Mesenchymal stem cell (in vitro differentiated cells and primary cell): ENCODE measurements around the gene OLFML2B.
A peak's percentile ranks its signal among the peaks of the same experiment; 100 is the strongest.

Experiments used
- DNase-seq: peaks from one replicate; pipeline ENCODE4 v3.0.0-alpha.2; 2013
- H2AFZ ChIP-seq: one replicate; pipeline ENCODE4 v1.6.1; 2013; ENCODE audit warnings: low read depth, mild to moderate bottlenecking, control low read depth, inconsistent platforms, low read length, moderate library complexity
- H2AK5ac ChIP-seq: 2 replicates; pipeline ENCODE4 v1.6.1; 2013; ENCODE audit warnings: low read length, moderate library complexity, mild to moderate bottlenecking, inconsistent platforms; ENCODE audit not compliant: severe bottlenecking
- H2BK120ac ChIP-seq: one replicate; pipeline ENCODE4 v1.6.1; 2013; ENCODE audit warnings: low read depth, mild to moderate bottlenecking, inconsistent platforms, low read length, moderate library complexity
- H2BK12ac ChIP-seq, 2 experiments: one replicate each; pipeline ENCODE4 v1.6.1; 2013; ENCODE audit warnings: inconsistent platforms in 2 of 2, low read length in 2 of 2, mild to moderate bottlenecking in 2 of 2, moderate library complexity in 2 of 2, control low read depth in 1 of 2
- H2BK15ac ChIP-seq: one replicate; pipeline ENCODE4 v1.6.1; 2013; ENCODE audit warnings: mild to moderate bottlenecking, low read depth, inconsistent platforms; ENCODE audit not compliant: poor library complexity, severe bottlenecking
- H2BK5ac ChIP-seq: 2 replicates; pipeline ENCODE4 v1.6.1; 2013; ENCODE audit warnings: low read depth, mild to moderate bottlenecking, low read length, control low read depth, inconsistent platforms; ENCODE audit not compliant: poor library complexity, severe bottlenecking
- H3K14ac ChIP-seq, 2 experiments: one replicate each; pipeline ENCODE4 v1.6.1; 2013; ENCODE audit warnings: inconsistent platforms in 2 of 2, low read length in 2 of 2, control low read depth in 1 of 2, mild to moderate bottlenecking in 1 of 2, moderate library complexity in 1 of 2
- H3K18ac ChIP-seq, 2 experiments: one replicate each; pipeline ENCODE4 v1.6.1; 2013; ENCODE audit warnings: inconsistent platforms in 2 of 2, low read length in 2 of 2, control low read depth in 1 of 2, low read depth in 1 of 2, mild to moderate bottlenecking in 1 of 2
- H3K23ac ChIP-seq, 2 experiments: one replicate each; pipeline ENCODE4 v1.6.1; 2013; ENCODE audit warnings: inconsistent platforms in 2 of 2, low read length in 2 of 2, mild to moderate bottlenecking in 2 of 2, moderate library complexity in 2 of 2, control low read depth in 1 of 2
- H3K27ac ChIP-seq: 2 replicates; pipeline ENCODE4 v1.5.1; 2013; ENCODE audit warnings: mild to moderate bottlenecking, moderate library complexity, low read length, control low read depth, inconsistent platforms; ENCODE audit not compliant: poor library complexity, severe bottlenecking
- H3K27me3 ChIP-seq, 2 experiments: 2 replicates each; pipeline versions ENCODE4 v1.6.1 to v1.7.0; 2013; ENCODE audit warnings: low read length in 2 of 2, mild to moderate bottlenecking in 2 of 2, moderate library complexity in 2 of 2, control low read depth in 1 of 2, inconsistent platforms in 1 of 2; ENCODE audit not compliant: control insufficient read depth in 1 of 2, insufficient read depth in 1 of 2
- H3K36me3 ChIP-seq, 2 experiments: 2 replicates each; pipeline versions ENCODE4 v1.6.1 to v1.7.0; 2013; ENCODE audit warnings: low read length in 2 of 2, control low read depth in 1 of 2, inconsistent platforms in 1 of 2, low read depth in 1 of 2, mild to moderate bottlenecking in 1 of 2; ENCODE audit not compliant: insufficient read depth in 2 of 2, control insufficient read depth in 1 of 2
- H3K4ac ChIP-seq, 2 experiments: one replicate each; pipeline ENCODE4 v1.6.1; 2013; ENCODE audit warnings: inconsistent platforms in 2 of 2, low read length in 2 of 2, mild to moderate bottlenecking in 2 of 2, moderate library complexity in 2 of 2, control low read depth in 1 of 2, low read depth in 1 of 2
- H3K4me1 ChIP-seq: 2 replicates; pipeline ENCODE4 v1.6.1; 2013; ENCODE audit warnings: low read depth, low read length, control low read depth; ENCODE audit not compliant: control insufficient read depth, insufficient read depth
- H3K4me2 ChIP-seq: 2 replicates; pipeline ENCODE4 v1.6.1; 2013; ENCODE audit warnings: low read length, mild to moderate bottlenecking, inconsistent platforms; ENCODE audit not compliant: poor library complexity, severe bottlenecking
- H3K4me3 ChIP-seq, 2 experiments: 2 replicates each; pipeline versions ENCODE4 v1.5.1 to v1.7.0; 2013; ENCODE audit warnings: low read length in 2 of 2, mild to moderate bottlenecking in 2 of 2, control low read depth in 1 of 2, low read depth in 1 of 2; ENCODE audit not compliant: insufficient read depth in 1 of 2
- H3K79me1 ChIP-seq: replicated peaks from 2 replicates; pipeline ENCODE4 v1.6.1; 2013; ENCODE audit warnings: mild to moderate bottlenecking, control low read depth, low read length, inconsistent platforms; ENCODE audit not compliant: poor library complexity, severe bottlenecking
- H3K9ac ChIP-seq: 2 replicates; pipeline ENCODE4 v1.7.0; 2013; ENCODE audit warnings: mild to moderate bottlenecking, low read length, moderate library complexity
- H3K9me3 ChIP-seq: 2 replicates; pipeline ENCODE4 v1.7.0; 2013; ENCODE audit warnings: mild to moderate bottlenecking, low read length; ENCODE audit not compliant: control insufficient read depth
- H4K8ac ChIP-seq: one replicate; pipeline ENCODE4 v1.6.1; 2013; ENCODE audit warnings: inconsistent platforms, mild to moderate bottlenecking, low read length, moderate library complexity
- H4K91ac ChIP-seq: one replicate; pipeline ENCODE4 v1.6.1; 2013; ENCODE audit warnings: mild to moderate bottlenecking, low read length, inconsistent platforms
- WGBS: methylation state at CpG from one replicate; pipeline ENCODE4 v1.1.7; 2013; ENCODE audit warnings: mixed read lengths; 5-methylcytosine and 5-hydroxymethylcytosine counted together

The OLFML2B gene

GRCh38 chr1:161954466-161954865 lies 69.2 kb downstream of the OLFML2B start:
- Histone ChIP-seq H3K4me1 (peaks cover 3% of the 10 kb centered on the region), H3K27me3 (no peaks in the 10 kb centered on the region), H3K27ac (no peak overlapping the region), H2AFZ (no peak overlapping the region), H3K9me3 (no peaks in the 10 kb centered on the region), H3K9ac (peak overlapping the region; percentile 32), H4K91ac (no peak overlapping the region), H3K4me3 (no peak overlapping the region), H4K8ac (no peak overlapping the region), H3K79me1 (peaks cover 9% of the 10 kb centered on the region), H3K36me3 (peaks cover 0 to 6% of the 10 kb centered on the region in 2 experiments), H2BK5ac (no peak overlapping the region), H3K18ac (no peak overlapping the region), H3K4ac (no peak overlapping the region), H3K14ac (no peak overlapping the region), H2BK12ac (no peak overlapping the region), H2AK5ac (no peak overlapping the region), H3K4me2 (no peak overlapping the region), H2BK120ac (no peak overlapping the region), H3K23ac (no peak overlapping the region), H2BK15ac (no peak overlapping the region)
- no peak for DNase-seq

GRCh38 chr1:161954050-161954449 lies 69.6 kb downstream of the OLFML2B start:
- no peaks in the 10 kb centered on the region for H3K27me3 ChIP-seq
- peaks cover 11% of the 10 kb centered on the region for H3K79me1 ChIP-seq
- no peak overlapping the region for H3K4me3 ChIP-seq
- no peak overlapping the region for H2BK12ac ChIP-seq
- H3K27ac ChIP-seq: no peak overlapping the region
- no peak overlapping the region for H3K18ac ChIP-seq
- H3K9me3 ChIP-seq: no peaks in the 10 kb centered on the region
- H3K9ac ChIP-seq: peak overlapping the region; percentile 32
- H4K8ac ChIP-seq: no peak overlapping the region
- DNase-seq: no peak
- no peak overlapping the region for H2AFZ ChIP-seq
- no peak overlapping the region for H3K23ac ChIP-seq
- peaks cover 0 to 6% of the 10 kb centered on the region in 2 experiments for H3K36me3 ChIP-seq
- H2BK120ac ChIP-seq: no peak overlapping the region
- no peak overlapping the region for H3K4me2 ChIP-seq
- no peak overlapping the region for H4K91ac ChIP-seq
- H3K4ac ChIP-seq: no peak overlapping the region
- H3K4me1 ChIP-seq: peaks cover 3% of the 10 kb centered on the region
- H2AK5ac ChIP-seq: no peak overlapping the region
- no peak overlapping the region for H2BK5ac ChIP-seq
- H2BK15ac ChIP-seq: no peak overlapping the region
- no CpG with 5 or more reads among the region's 2 CpGs for WGBS
- H3K14ac ChIP-seq: no peak overlapping the region

GRCh38 chr1:161953256-161953920 lies 70.3 kb downstream of the OLFML2B start:
- Histone ChIP-seq H3K23ac (no peak overlapping the region), H3K9me3 (no peaks in the 10 kb centered on the region), H3K4ac (no peak overlapping the region), H3K9ac (peak overlapping the region; percentile 32), H3K36me3 (peaks cover 0 to under 1% of the 10 kb centered on the region in 2 experiments), H2AK5ac (peak overlapping the region; percentile 16), H2AFZ (no peak overlapping the region), H3K18ac (no peak overlapping the region), H2BK15ac (no peak overlapping the region), H3K4me3 (no peak overlapping the region), H3K27ac (no peak overlapping the region), H3K4me1 (peaks cover 1% of the 10 kb centered on the region), H2BK5ac (no peak overlapping the region), H4K91ac (no peak overlapping the region), H3K27me3 (no peaks in the 10 kb centered on the region), H2BK12ac (no peak overlapping the region), H2BK120ac (no peak overlapping the region), H4K8ac (no peak overlapping the region), H3K14ac (no peak overlapping the region), H3K79me1 (peaks cover 11% of the 10 kb centered on the region), H3K4me2 (no peak overlapping the region)
- no peak for DNase-seq
- WGBS: 82% methylated on average over 5 of the region's 5 CpGs

GRCh38 chr1:161952607-161953172 lies 71.0 kb downstream of the OLFML2B start:
- H3K4ac ChIP-seq: no peak overlapping the region
- no peaks in the 10 kb centered on the region for H3K27me3 ChIP-seq
- H3K4me1 ChIP-seq: no peaks in the 10 kb centered on the region
- no peak overlapping the region for H2BK5ac ChIP-seq
- H3K9me3 ChIP-seq: no peaks in the 10 kb centered on the region
- peaks cover 11% of the 10 kb centered on the region for H3K79me1 ChIP-seq
- H3K14ac ChIP-seq: no peak overlapping the region
- H2BK15ac ChIP-seq: no peak overlapping the region
- peak; percentile 19 for DNase-seq
- no peak overlapping the region for H4K91ac ChIP-seq
- no peak overlapping the region for H4K8ac ChIP-seq
- no peak overlapping the region for H3K4me3 ChIP-seq
- WGBS: 83% methylated on average over 1 of the region's 3 CpGs
- H3K23ac ChIP-seq: no peak overlapping the region
- no peaks in the 10 kb centered on the region for H3K36me3 ChIP-seq
- no peak overlapping the region for H2BK120ac ChIP-seq
- no peak overlapping the region for H2AK5ac ChIP-seq
- H2BK12ac ChIP-seq: no peak overlapping the region
- no peak overlapping the region for H3K4me2 ChIP-seq
- H3K9ac ChIP-seq: no peak overlapping the region
- no peak overlapping the region for H3K18ac ChIP-seq
- no peak overlapping the region for H3K27ac ChIP-seq
- H2AFZ ChIP-seq: no peak overlapping the region
